Lower leg skin (tissue), 4 donors: Measurements from ENCODE around the gene ERC1. TPM values are rescaled to one million over a fixed set of nuclear protein-coding genes. Genes with fewer than 3 reads are reported as not detected.

Experiments
- DNase-seq, 2 donors: peaks; one replicate each; pipeline ENCODE4 v3.0.0-alpha.2; 2019; ENCODE audit warnings: low spot score in 2 of 2
- H3K4me3 ChIP-seq: fragments of 200-600 bp; sonication (generic); 2 replicates; pipeline ENCODE4 v1.5.1; 2017; ENCODE audit warnings: mild to moderate bottlenecking, low read depth; ENCODE audit not compliant: poor library complexity, severe bottlenecking
- CTCF ChIP-seq, 3 donors: fragments of 450-650 bp; IDR thresholded peaks; one replicate each; pipeline ENCODE4 v1.5.1; 2016; ENCODE audit warnings: antibody characterized with exemption in 3 of 3, mild to moderate bottlenecking in 3 of 3, moderate library complexity in 2 of 3
- POLR2A ChIP-seq, 2 donors: fragments of 450-650 bp; IDR thresholded peaks; one replicate each; pipeline ENCODE4 v1.6.1; 2016 to 2017; ENCODE audit warnings: antibody characterized with exemption in 2 of 2, mild to moderate bottlenecking in 1 of 2, moderate library complexity in 1 of 2
- WGBS, 2 donors: methylation state at CpG; one replicate each; pipeline ENCODE4 v1.1.5; 2018; 5-methylcytosine and 5-hydroxymethylcytosine counted together
- intact Hi-C: fragments of 100-400 bp; cut with DNase I; formaldehyde crosslinking; loops from one replicate; pipeline ENCODE4 v1.15.0; 2023; ENCODE audit warnings: low total_unique reads
- total RNA-seq, 4 donors: library from RNA; depleted of rRNA; stranded (reverse); fragments of >200 nt; gene quantifications; one replicate each; pipeline ENCODE4 v1.1.0, GENCODE V29; 2016

Gene ERC1
- total RNA-seq, 4 donors from 2014 or later, result 22.1 to 42.7 (median 29.7) TPM

GRCh38 chr12:1322821-1323220, 331.8 kb downstream of the ERC1 start:
- H3K4me3 ChIP-seq, result no peak overlapping the region
- DNase-seq, result no peak
- 94 to 96% methylated on average over 3 of the region's 3 CpGs for WGBS, 2 donors
- TF ChIP-seq CTCF (IDR thresholded peaks at IDR 0.05), result no peak
- no peak for TF ChIP-seq POLR2A (IDR thresholded peaks at IDR 0.05)
- intact Hi-C loops, result no loop called here

- TF ChIP-seq CTCF (IDR thresholded peaks at IDR 0.05) (no peak), POLR2A (IDR thresholded peaks at IDR 0.05) (no peak)
- DNase-seq, result no peak
- 74 to 89% methylated on average over 4 of the region's 4 CpGs for WGBS, 2 donors
- H3K4me3 ChIP-seq, result no peak overlapping the region
- intact Hi-C loops, result no loop called here
Observed at GRCh38 chr12:1324099-1324498, 333.1 kb downstream of the ERC1 start.

- 63 to 77% methylated on average over 5 of the region's 5 CpGs for WGBS, 2 donors
- no peak for TF ChIP-seq POLR2A (IDR thresholded peaks at IDR 0.05)
- no peak for TF ChIP-seq CTCF (IDR thresholded peaks at IDR 0.05)
- no peak for DNase-seq
- intact Hi-C loops, result no loop called here
- H3K4me3 ChIP-seq, result no peak overlapping the region
Observed at GRCh38 chr12:1324910-1325309, 333.9 kb downstream of the ERC1 start.

- no peak overlapping the region for H3K4me3 ChIP-seq
- TF ChIP-seq POLR2A (IDR thresholded peaks at IDR 0.05), result no peak
- TF ChIP-seq CTCF (IDR thresholded peaks at IDR 0.05), result no peak
- no peak for DNase-seq
- 24 to 81% methylated on average over 1 of the region's 1 CpG for WGBS, 2 donors
- intact Hi-C loops, result no loop called here
Observed at GRCh38 chr12:1325666-1326065, 334.6 kb downstream of the ERC1 start.

GRCh38 chr12:1326258-1326657, 335.2 kb downstream of the ERC1 start:
- intact Hi-C loops, result no loop called here
- TF ChIP-seq CTCF (IDR thresholded peaks at IDR 0.05) (no peak), POLR2A (IDR thresholded peaks at IDR 0.05) (no peak)
- DNase-seq, result no peak
- H3K4me3 ChIP-seq, result no peak overlapping the region
- 91 to 94% methylated on average over 2 of the region's 2 CpGs for WGBS, 2 donors

GRCh38 chr12:1328391-1328790, 337.4 kb downstream of the ERC1 start:
- intact Hi-C loops, result no loop called here
- TF ChIP-seq POLR2A (IDR thresholded peaks at IDR 0.05), result no peak
- no peak for TF ChIP-seq CTCF (IDR thresholded peaks at IDR 0.05)
- no peak overlapping the region for H3K4me3 ChIP-seq
- 84% methylated on average over 8 of the region's 8 CpGs for WGBS, 2 donors
- no peak for DNase-seq
